ENCODE results near the gene CERS6.
A peak's percentile ranks its signal among the peaks of the same experiment; 100 is the strongest.
"Not testable (repeated sequence)": the region's sequence is repeated elsewhere in the genome, so short reads cannot be mapped to it uniquely, and the experiment has no call there.

The CERS6 gene

GRCh38 chr2:168455645-168456520 lies at the start of gene CERS6:
Gene CERS6, plus strand, starts transcription at chr2:168456272. Its CDS starts 177 bp downstream, at chr2:168456449.
- DNase-seq (ENCODE audit: low read depth in 2 of 2, low spot score in 1 of 2), result peak; percentile 52 to 56

- DNase-seq (ENCODE audit: low read depth in 2 of 2, low spot score in 1 of 2), result not testable (repeated sequence)
These were observed 43.8 kb upstream of the CERS6 start for GRCh38 chr2:168412301-168412700.

GRCh38 chr2:168413101-168413500 lies 43.0 kb upstream of the CERS6 start:
- DNase-seq (ENCODE audit: low read depth in 2 of 2, low spot score in 1 of 2), result not testable (repeated sequence)

- DNase-seq (ENCODE audit: low read depth in 2 of 2, low spot score in 1 of 2), result no peak
These were observed 39.5 kb upstream of the CERS6 start for GRCh38 chr2:168416555-168416954.

GRCh38 chr2:168422584-168422983 lies 33.5 kb upstream of the CERS6 start:
- no peak for DNase-seq (ENCODE audit: low read depth in 2 of 2, low spot score in 1 of 2)

- DNase-seq (ENCODE audit: low read depth in 2 of 2, low spot score in 1 of 2), result no peak
These were observed 31.7 kb upstream of the CERS6 start for GRCh38 chr2:168424112-168424951.

GRCh38 chr2:168424971-168425370 lies 31.1 kb upstream of the CERS6 start:
- no peak for DNase-seq (ENCODE audit: low read depth in 2 of 2, low spot score in 1 of 2)

- DNase-seq (ENCODE audit: low read depth in 2 of 2, low spot score in 1 of 2), result no peak
These were observed 29.2 kb upstream of the CERS6 start for GRCh38 chr2:168426861-168427260.

GRCh38 chr2:168427451-168427850 lies 28.6 kb upstream of the CERS6 start:
- no peak for DNase-seq (ENCODE audit: low read depth in 2 of 2, low spot score in 1 of 2)

GRCh38 chr2:168428431-168428830 lies 27.6 kb upstream of the CERS6 start:
- DNase-seq (ENCODE audit: low read depth in 2 of 2, low spot score in 1 of 2), result no peak

GRCh38 chr2:168429988-168430387 lies 26.1 kb upstream of the CERS6 start:
- no peak for DNase-seq (ENCODE audit: low read depth in 2 of 2, low spot score in 1 of 2)

- DNase-seq (ENCODE audit: low read depth in 2 of 2, low spot score in 1 of 2), result no peak
These were observed 25.6 kb upstream of the CERS6 start for GRCh38 chr2:168430431-168430830.

- DNase-seq (ENCODE audit: low read depth in 2 of 2, low spot score in 1 of 2), result no peak
These were observed 24.6 kb upstream of the CERS6 start for GRCh38 chr2:168431301-168432024.

- DNase-seq (ENCODE audit: low read depth in 2 of 2, low spot score in 1 of 2), result no peak
These were observed 24.0 kb upstream of the CERS6 start for GRCh38 chr2:168432100-168432499.

GRCh38 chr2:168432565-168433186 lies 23.4 kb upstream of the CERS6 start:
- peak in 1 of 2 donors; percentile 3 for DNase-seq (ENCODE audit: low read depth in 2 of 2, low spot score in 1 of 2)

GRCh38 chr2:168433527-168433926 lies 22.5 kb upstream of the CERS6 start:
- no peak for DNase-seq (ENCODE audit: low read depth in 2 of 2, low spot score in 1 of 2)

GRCh38 chr2:168434146-168434545 lies 21.9 kb upstream of the CERS6 start:
- no peak for DNase-seq (ENCODE audit: low read depth in 2 of 2, low spot score in 1 of 2)

GRCh38 chr2:168436840-168437239 lies 19.2 kb upstream of the CERS6 start:
- DNase-seq (ENCODE audit: low read depth in 2 of 2, low spot score in 1 of 2), result no peak

GRCh38 chr2:168438553-168438952 lies 17.5 kb upstream of the CERS6 start:
- DNase-seq (ENCODE audit: low read depth in 2 of 2, low spot score in 1 of 2), result no peak

GRCh38 chr2:168439536-168439935 lies 16.5 kb upstream of the CERS6 start:
- DNase-seq (ENCODE audit: low read depth in 2 of 2, low spot score in 1 of 2), result no peak

All from stimulated activated CD8-positive, alpha-beta memory T cell treated with anti-CD3 and anti-CD28 coated beads, Interleukin-4, amount 100 ng/mL, for 1 hour (primary cell).